NCI-H82 (cell line): Measurements from ENCODE around the gene NCCRP1.
A peak's percentile ranks its signal among the peaks of the same experiment; 100 is the strongest.

Experiments used
- DNase-seq: peaks from one replicate; lab custom pipeline; 2025; lab: John Stamatoyannopoulos, UW

NCCRP1 gene

DNA sequence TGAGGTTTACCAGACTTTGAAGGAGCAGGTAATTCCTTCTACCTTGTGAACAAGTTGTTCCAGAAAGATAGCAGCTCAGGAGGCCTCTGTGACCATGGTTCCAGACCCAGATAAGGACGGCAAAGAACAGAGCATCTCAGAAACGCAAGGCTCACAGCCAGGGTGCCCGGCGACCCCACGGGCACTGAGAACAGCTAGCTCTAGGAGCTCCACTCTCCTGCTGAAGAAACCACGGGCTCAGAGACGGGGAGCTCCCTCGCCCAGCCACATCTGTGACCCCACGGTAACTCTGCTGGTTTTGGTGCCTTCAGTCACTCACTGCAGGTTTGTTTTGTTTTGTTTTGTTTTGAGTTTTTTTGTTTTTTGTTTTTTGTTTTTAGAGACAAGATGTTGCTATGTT lies 16.0 kb upstream of the NCCRP1 start:
- DNase-seq = no peak

DNA sequence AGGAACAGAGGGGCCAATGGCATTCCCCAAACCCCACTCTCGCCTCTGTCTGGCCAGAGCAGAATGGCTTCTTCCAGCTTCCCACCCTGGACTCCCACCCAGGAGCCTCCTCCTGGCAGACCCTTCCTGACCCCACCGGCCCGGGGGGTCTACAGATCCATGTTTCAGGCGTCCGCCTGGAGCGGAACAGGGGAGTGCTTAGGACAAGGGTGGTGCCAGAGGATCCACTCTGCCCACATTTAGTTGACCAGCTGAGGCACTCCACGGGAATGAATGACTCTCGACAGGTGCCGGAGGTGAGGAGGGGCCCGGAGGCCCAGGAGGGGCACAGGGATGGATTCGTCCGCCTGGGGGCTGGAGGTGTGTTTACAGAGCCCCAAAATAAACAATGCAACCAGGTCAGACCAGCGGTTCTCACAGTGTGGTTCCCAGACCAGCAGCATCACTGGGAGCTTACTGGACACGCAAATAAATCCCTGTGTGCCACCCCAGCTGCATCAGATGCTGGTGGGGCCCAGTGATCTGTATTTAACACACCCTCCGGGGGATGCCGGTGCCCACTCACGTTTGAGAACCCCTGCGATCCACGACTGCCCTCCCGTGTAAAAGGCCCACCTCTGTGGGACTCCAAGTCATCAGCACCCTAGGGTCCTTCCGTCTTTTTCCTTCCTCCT lies 15.1 kb upstream of the NCCRP1 start:
- no peak for DNase-seq

DNA sequence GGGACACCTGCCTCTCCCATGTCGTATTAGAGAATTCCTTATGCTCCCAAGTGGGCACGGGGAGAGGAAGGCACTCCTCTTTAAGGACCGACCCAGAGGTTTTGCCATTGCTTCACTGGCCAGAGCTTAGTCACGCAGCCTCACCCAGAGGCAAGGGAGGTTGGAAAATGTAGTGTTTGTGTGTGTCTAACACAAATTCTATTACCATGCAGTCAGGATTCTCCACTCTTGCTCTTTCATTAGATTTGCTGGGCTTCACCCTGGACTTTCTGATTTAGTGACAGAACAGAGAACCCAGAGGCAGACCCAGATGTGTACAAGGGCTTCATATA lies 14.6 kb upstream of the NCCRP1 start:
- DNase-seq = no peak

DNA sequence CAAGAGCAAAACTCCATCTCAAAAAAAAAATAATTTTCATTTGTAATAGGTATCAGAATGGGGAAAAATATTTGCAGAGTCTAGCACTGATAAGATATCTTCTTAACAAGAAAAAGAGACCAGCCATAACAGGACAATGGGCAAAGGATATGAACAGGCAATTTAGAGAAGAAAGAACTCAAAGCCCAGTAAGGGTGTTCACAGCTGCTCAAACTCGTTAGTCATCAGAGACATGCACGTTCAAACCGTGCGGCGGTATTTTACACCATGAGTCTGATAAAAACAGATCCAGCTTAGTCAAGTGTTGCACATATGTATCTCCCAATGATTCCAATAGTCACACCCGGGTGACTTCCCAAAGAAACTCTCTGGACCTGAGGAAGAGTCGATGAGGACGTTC lies 13.7 kb upstream of the NCCRP1 start:
- no peak for DNase-seq

DNA sequence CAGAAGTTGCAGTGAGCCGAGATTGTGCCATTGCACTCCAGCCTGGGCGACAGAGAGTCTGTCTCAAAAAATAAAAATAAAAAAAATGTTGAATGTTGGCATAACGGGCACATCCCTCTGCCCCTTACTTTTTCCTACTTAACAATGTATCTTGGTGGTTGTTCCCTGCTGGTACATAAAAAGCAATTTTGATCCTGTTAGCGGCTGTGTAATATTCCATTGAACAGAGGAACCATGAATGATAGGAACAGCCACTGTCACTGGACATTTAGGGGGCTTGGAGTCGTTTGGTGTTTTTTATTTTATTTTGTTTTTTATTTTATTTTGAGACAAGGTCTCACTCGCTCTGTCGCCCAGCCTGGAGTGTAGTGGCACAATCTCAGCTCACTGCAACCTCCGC lies 10.4 kb upstream of the NCCRP1 start:
- no peak for DNase-seq

DNA sequence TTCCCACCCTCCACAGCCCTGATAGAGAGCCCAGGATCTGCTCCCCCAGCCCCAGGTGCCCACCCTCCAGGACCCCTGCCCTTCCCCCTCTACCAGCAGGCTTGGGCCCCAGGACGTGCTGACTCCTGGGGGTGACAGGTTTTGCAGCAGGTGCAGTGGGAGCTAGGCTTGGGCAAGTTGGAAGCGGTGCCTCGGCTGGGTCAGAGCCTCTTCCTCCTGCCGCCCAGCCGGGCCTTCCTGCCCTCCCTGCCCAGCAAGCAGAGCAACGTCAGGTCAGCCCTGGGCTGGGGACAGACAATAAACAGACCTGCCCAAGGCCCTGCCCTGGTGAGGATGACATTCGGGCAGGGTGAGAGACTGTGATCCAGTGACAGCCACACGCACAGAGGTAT lies 9.2 kb upstream of the NCCRP1 start:
- DNase-seq = no peak

DNA sequence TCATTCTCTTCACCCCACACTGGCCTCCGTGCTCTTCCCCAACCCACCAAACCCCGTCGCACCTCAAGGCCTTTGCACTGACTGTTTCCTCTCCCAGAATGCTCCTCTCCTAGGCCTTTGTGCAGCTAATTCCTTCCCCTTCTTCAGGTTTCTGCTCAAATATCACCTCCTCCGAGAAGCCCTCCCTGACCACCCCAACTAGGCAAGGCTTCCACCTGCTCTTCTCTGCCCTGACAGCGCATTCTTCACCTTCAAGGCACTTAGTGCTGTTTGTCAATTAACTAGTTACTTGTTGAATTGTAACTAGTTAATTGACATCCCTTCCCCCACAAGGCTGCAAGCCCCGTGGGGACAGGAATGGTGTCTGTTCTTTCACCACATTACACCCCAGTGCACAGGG lies 7.8 kb upstream of the NCCRP1 start:
- no peak for DNase-seq

DNA sequence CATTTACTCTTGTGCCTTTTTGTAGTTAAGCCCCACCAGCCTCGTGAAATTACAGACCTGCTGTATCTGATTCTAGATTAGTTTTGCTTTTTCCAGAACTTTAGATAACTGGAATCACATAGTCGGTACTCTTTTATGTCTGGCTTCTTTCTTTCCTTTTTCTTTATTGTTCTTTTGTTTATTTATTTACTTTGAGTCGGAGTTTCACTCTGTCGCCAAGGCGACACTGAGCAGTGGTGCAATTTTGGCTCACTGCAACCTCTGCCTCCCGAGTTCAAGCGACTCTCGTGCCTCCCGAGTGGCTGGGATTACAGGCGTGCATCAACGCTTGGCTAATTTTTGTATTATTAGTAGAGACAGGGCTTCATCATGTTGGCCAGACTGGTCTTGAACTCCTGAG lies 6.0 kb upstream of the NCCRP1 start:
- no peak for DNase-seq

DNA sequence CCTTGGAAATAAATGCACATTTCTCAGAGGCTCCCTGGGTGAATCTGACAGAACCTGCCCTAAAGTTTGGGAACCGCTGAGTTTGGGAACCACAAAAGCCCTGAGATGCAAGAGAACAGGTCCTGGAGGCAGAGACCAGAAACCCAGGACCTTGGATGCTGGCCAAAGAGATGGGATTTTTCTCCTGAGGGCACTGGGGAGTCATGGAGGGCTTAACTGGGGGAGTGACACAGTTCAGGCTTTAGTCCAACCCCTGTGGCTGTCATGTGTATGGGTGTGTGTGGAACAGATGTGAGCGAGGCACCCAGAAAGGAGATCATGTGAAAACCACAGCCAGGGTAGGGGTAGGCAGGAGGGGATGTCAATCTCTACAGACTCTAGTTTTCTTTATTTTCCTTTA lies 3.9 kb upstream of the NCCRP1 start:
- no peak for DNase-seq

DNA sequence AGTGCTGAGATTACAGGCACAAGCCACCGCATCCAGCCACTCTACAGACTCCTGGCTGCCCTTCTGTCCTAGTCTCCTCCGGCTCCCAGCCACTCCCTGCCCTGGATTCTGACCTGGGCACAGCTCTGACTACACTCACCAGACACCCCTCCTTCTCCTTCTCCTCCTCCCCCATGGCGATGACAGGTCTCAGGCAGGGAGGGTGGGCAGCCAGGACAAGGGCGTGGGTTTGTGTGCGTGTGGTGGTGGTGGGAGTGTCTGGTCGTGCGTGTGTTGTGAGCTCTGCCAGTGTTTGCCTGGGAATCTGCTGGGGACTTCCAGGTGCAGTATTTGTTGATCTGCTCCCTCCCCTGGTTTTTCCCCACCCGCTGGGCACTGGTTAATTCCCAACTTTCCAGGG lies 3.0 kb upstream of the NCCRP1 start:
- DNase-seq = no peak

DNA sequence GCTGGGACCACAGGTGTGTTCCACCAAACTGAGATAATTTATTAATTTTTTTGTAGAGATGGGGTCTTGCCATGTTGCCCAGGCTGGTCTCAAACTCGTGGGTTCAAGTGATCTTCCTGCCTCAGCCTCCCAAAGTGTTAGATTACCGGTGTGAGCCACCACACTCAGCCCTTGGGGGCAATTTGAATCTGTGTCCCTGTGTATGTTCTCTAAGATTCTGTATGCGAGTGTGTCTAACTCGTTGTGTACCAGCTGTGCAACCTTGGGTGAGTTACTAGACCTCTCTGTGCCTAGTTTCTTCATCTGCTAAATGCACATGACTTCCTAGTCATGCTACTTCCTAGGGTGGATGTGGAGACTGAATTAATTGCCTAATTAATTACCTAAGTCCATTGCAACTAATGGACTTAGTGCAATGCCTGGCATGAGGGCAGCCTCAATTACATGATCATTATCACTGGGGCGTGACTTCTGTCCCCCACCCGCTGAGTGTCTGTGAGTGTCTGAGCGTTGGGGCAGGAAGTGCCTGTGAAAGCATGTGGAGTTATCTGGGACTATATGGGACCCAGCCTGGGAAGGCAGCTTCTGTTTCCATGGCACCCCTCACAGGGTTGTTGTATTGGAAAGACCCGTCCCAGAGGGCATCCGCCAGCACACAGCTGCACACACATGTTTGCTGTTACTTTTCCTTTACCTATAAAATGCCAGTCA lies 1.8 kb upstream of the NCCRP1 start:
- DNase-seq = peak; percentile 46

DNA sequence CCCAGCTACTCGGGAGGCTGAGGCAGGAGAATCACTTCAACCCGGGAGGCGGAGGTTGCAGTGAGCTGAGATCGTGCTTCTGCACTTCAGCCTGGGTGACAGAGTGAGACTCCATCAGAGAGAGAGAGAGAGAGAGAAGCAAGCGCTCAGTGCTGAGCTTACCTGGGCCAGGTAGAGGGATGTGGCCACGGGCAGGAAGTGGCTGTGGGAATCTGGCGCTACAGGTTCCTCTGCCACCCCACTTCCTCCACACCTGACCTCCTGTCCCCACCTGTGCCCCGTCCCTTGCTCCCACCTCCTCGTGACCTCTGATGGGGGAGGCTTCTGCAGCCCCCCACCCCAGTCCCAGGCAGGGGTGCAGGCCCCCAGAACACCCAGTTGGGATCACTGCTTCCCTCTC lies 1.0 kb upstream of the NCCRP1 start:
- DNase-seq = no peak

DNA sequence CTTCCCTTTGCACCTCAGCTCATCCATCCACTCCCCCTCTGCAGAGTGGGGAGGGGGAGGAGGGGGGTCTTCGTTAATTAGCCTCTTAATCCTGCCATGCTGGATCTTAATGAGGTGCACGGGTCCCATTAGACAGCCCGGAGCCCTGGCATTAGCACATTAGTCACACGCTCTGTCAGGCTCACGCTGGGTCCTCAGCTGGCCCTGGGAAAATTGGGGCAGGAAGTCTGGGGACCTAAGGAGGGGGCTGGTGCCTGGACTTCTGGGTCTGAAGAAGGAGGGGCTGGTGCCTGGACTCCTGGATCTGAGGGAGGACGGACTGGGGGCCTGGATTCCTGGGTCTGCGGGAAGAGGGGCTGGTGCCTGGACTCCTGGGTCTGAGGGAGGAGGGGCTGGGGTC lies 444 bp upstream of the NCCRP1 start:
- peak; percentile 58 for DNase-seq

DNA sequence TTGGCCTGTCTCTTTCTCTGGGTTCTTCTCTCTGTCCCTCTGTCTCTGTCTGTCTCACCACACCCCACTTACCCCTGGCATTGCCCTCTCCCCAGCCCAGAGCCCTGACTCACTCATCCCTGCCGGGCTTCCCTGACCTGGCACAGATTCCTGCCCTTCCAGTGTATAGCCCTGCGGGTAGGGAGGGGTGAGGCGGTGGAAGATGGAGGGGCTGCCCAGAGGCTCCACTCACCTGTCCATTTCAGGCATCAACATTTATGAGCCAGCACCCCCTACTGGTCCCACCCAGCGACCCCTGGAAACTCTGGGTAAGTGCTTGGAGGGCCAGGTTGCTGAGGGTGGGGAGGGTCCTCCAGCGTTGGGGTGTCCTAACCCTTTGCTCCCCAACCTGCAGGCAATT lies 1.0 kb downstream of the NCCRP1 start:
- DNase-seq = no peak

DNA sequence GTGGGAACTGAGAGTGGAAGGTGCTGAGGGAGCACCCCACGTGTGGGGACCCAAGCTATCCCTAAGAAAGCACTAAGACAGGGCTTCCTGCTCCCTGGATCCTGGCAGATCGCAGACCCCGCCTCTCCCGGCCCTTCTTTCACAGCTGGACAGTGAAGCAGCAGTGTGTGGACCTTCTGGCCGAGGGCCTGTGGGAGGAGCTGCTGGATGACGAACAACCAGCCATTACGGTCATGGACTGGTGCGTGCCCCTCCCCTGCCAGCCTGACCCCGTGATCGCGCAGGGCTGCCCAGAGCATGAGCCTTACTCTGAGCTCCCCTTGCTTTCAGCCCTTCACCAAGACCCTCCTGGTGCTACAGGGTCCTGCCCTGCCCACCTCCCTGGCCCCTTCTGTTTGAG lies 2.3 kb downstream of the NCCRP1 start:
- DNase-seq = peak; percentile 42

DNA sequence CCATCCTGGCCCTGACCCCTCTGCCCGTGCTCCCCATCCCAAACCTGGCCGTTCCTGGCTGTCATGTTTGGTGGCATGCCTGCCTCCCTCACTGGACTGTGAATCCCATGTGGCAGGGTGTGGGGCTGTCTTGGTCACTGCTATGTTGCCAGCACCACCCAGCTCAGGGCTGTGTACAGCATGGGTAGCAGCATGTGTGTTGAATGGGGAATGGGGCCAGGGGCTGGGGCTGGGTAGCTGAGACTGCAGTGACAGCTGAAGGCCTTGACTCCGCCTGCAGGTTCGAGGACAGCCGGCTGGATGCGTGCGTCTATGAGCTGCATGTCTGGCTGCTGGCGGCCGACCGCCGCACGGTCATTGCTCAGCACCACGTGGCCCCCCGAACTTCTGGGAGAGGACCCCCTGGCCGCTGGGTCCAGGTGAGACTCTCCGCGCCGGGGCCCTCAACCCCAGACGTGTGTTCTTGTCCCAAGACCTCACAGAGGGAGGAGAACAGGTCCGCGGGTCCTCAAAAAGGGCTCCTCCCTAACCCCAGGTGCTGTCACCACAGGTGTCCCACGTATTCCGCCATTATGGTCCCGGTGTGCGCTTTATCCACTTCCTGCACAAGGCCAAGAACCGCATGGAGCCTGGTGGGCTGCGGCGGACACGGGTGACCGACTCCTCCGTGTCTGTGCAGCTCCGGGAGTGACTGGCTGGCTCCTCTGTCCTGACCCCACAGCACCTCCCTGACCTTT lies 3.5 kb downstream of the NCCRP1 start:
- peak; percentile 40 for DNase-seq

DNA sequence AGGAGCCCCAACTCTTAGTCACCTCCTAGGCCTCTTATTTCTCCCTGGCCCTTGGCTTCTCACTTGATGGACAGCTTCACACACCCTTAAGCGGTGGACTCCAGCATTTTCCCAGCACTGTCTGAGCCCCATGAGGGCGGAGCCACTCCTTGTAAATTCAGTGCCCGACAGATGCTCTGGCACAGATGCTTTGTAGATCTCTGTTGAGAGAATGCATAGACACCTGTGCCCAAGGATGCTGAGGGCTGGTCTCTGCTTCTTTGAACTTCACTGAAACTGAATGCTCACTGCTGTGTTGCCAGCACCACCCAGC lies 4.0 kb downstream of the NCCRP1 start:
- peak; percentile 63 for DNase-seq

DNA sequence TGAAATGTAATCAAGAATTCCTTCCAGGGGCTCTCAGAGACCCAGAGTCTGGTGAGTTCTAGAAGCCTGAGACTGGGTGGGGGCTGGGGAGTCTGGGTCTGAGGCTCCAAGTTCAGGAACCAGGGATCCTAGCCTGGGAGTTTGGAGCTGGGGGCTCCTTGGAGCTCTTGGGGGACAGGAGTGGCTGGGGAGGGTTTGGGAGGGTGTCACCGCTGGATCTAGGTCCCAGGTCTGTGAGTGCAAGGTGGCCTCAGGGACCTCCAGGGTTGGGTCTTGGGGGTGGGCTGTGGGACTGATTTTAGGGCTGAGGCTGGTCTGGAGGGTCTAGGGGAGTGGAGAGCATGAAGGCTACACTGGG lies 6.2 kb downstream of the NCCRP1 start:
- no peak for DNase-seq

DNA sequence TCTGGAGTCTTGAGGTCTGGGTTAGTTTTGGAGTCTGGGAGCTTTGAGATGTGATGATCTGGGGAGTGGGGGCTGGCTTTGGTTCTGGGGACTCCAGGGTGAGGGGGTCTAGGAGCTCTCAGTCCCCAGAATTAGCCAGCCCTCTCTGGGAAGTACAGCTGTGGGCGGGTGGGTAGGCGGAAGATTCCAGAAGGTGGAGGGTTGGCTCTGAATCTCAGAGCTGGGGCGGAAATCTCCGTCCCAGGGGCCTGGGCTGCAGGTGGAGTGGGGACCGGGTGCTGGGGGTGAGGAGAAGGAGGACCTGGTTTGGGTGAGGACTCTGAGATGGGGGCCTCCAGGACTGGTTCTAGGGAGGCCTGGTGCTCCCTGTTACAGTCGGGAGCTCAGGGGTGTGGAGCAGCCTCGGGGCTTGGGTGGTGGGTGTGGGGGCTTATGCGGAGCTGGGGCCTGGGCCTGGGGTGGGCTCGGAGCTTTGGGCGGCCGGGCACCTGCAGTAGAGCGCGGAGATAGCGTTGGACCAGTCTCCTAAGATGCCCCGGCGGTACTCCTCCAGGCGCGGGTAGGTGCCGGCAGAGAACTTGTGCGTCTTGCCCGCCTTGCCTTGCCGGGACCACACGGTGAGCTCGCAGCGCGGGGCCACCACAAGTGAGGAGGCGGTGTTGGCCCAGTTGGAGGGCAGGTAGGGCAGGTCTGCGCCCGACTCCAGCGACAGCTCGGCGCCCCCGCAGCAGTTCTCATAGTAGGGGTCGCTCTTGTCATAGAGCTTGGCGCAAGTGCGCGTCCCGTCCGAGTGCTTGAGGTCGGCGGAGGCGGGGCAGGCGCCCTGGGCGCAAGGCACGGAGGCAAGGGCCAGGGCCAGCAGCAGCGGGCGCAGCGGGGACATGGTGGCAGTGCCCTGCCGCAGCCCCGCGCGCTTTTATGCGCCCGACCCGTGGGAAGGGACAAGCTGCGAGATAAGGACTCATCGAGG lies 6.9 kb downstream of the NCCRP1 start, which contains the start of gene SYCN:
SYCN (minus strand) TSS at position 892 of the 970 bp plus-strand sequence; CDS start at position 883, 9 bp downstream.
- DNase-seq = no peak

DNA sequence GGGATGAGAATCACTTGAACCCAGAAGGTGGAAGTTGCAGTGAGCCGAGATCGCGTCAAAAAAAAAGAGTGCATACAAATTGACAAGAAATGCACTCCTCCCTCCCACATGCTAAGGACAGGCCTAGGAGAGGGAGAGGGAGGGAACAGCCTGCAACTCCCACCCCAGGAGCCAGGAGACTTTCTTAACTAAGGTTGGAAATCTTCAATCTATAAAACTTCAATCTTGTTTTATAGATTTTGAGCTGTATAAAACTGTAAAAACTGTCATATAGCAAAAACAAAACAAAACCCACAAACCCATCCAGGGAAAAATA lies 8.6 kb downstream of the NCCRP1 start:
- DNase-seq = no peak

DNA sequence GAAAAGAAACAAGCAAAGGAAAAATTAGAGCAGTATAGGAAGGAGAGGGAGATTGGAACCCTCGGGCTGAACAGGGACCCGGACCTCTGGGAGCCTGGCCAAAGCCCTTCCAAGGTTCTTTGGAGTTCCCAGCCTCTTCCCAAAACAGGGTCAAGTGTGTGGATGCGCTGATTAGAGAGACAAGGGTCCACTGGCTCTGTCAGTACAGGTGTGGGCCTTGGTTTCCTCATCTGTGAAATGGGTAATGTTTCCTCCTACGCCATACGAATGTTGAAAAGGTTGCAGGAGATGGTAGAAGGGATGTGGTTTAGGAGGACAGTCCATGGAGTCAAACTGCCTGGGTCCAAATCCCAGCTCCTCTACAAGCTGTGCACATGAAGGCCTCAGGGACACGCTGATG lies 9.4 kb downstream of the NCCRP1 start:
- DNase-seq = no peak

DNA sequence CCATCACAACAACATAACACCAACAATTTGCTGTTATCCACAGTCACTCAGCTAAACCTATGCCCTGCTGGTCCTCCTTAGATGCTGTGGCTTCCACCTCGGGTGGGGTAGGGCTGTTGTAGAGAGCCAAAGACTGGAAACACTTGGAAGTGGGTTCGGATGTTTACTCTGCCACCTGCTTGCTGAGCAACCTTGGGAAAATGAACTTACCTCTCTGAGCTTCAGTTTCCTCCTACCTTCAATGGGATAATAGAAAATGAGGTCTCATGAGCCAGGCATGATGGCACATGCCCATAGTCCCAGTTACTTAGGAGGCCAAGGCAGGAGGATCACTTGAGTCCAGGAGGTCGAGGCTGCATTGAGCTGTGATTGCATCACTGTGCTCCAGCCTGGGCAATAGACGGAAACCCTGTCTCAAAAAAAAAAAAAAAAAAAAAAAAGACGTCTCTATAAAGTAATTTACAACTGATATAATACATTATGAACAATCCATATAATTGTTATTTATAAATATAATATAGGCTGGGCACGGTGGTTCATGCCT lies 10.6 kb downstream of the NCCRP1 start:
- DNase-seq = no peak
